Measurements from ENCODE around the gene MRPL3. TPM values are rescaled to one million over a fixed set of nuclear protein-coding genes. Genes with fewer than 3 reads are reported as not detected.

Gene MRPL3
- total and polyA plus RNA-seq, 9 donors: 66.9 to 84.5 (median 71.2) TPM

GRCh38 chr3:131432441-131432840 is 70.3 kb downstream of the MRPL3 start:
- no peak for DNase-seq
- Histone ChIP-seq H3K27ac (ENCODE audit: low read length) (no peak overlapping the region), H3K4me1 (ENCODE audit: control insufficient read depth, insufficient read depth, low read length) (no peaks in the 10 kb centered on the region), H3K4me3 (ENCODE audit: low read length) (no peak overlapping the region), H3K9me3 (replicated peaks; ENCODE audit: control insufficient read depth, low read depth, low read length) (no peaks in the 10 kb centered on the region), H3K36me3 (ENCODE audit: control insufficient read depth, insufficient read depth, low read length) (no peaks in the 10 kb centered on the region), H3K27me3 (ENCODE audit: control insufficient read depth, insufficient read depth, low read length) (no peaks in the 10 kb centered on the region)
- no CpG with 5 or more reads among the region's 3 CpGs for WGBS (ENCODE audit: insufficient coverage)

- Histone ChIP-seq H3K4me3 (ENCODE audit: low read length) (no peak overlapping the region), H3K27ac (ENCODE audit: low read length) (no peak overlapping the region), H3K9me3 (replicated peaks; ENCODE audit: control insufficient read depth, low read depth, low read length) (no peaks in the 10 kb centered on the region), H3K4me1 (ENCODE audit: control insufficient read depth, insufficient read depth, low read length) (no peaks in the 10 kb centered on the region), H3K36me3 (ENCODE audit: control insufficient read depth, insufficient read depth, low read length) (no peaks in the 10 kb centered on the region), H3K27me3 (ENCODE audit: control insufficient read depth, insufficient read depth, low read length) (no peaks in the 10 kb centered on the region)
- DNase-seq: no peak
- WGBS (ENCODE audit: insufficient coverage): 69% methylated on average over 5 of the region's 5 CpGs
These were observed 71.0 kb downstream of the MRPL3 start for GRCh38 chr3:131431754-131432153.

- Histone ChIP-seq H3K27me3 (ENCODE audit: control insufficient read depth, insufficient read depth, low read length) (no peaks in the 10 kb centered on the region), H3K36me3 (ENCODE audit: control insufficient read depth, insufficient read depth, low read length) (no peaks in the 10 kb centered on the region), H3K27ac (ENCODE audit: low read length) (no peak overlapping the region), H3K9me3 (replicated peaks; ENCODE audit: control insufficient read depth, low read depth, low read length) (no peaks in the 10 kb centered on the region), H3K4me3 (ENCODE audit: low read length) (no peak overlapping the region), H3K4me1 (ENCODE audit: control insufficient read depth, insufficient read depth, low read length) (no peaks in the 10 kb centered on the region)
- DNase-seq: no peak
- WGBS (ENCODE audit: insufficient coverage): no CpG with 5 or more reads among the region's 2 CpGs
These were observed 75.5 kb downstream of the MRPL3 start for GRCh38 chr3:131427226-131427625.

GRCh38 chr3:131421957-131422498 is 80.7 kb downstream of the MRPL3 start:
- H3K36me3 ChIP-seq (ENCODE audit: control insufficient read depth, insufficient read depth, low read length): no peaks in the 10 kb centered on the region
- no peaks in the 10 kb centered on the region for H3K27me3 ChIP-seq (ENCODE audit: control insufficient read depth, insufficient read depth, low read length)
- H3K9me3 ChIP-seq (replicated peaks; ENCODE audit: control insufficient read depth, low read depth, low read length): no peaks in the 10 kb centered on the region
- no peaks in the 10 kb centered on the region for H3K4me1 ChIP-seq (ENCODE audit: control insufficient read depth, insufficient read depth, low read length)
- H3K27ac ChIP-seq (ENCODE audit: low read length): no peak overlapping the region
- no peak overlapping the region for H3K4me3 ChIP-seq (ENCODE audit: low read length)
- no peak for DNase-seq

GRCh38 chr3:131421301-131421700 is 81.5 kb downstream of the MRPL3 start:
- no peaks in the 10 kb centered on the region for H3K27me3 ChIP-seq (ENCODE audit: control insufficient read depth, insufficient read depth, low read length)
- no peak overlapping the region for H3K4me3 ChIP-seq (ENCODE audit: low read length)
- H3K4me1 ChIP-seq (ENCODE audit: control insufficient read depth, insufficient read depth, low read length): no peaks in the 10 kb centered on the region
- H3K36me3 ChIP-seq (ENCODE audit: control insufficient read depth, insufficient read depth, low read length): no peaks in the 10 kb centered on the region
- DNase-seq: no peak
- no peaks in the 10 kb centered on the region for H3K9me3 ChIP-seq (replicated peaks; ENCODE audit: control insufficient read depth, low read depth, low read length)
- 80% methylated on average over 1 of the region's 1 CpG for WGBS (ENCODE audit: insufficient coverage)
- H3K27ac ChIP-seq (ENCODE audit: low read length): no peak overlapping the region

GRCh38 chr3:131417751-131418150 is 85.0 kb downstream of the MRPL3 start:
- Histone ChIP-seq H3K9me3 (replicated peaks; ENCODE audit: control insufficient read depth, low read depth, low read length) (no peaks in the 10 kb centered on the region), H3K4me3 (ENCODE audit: low read length) (no peak overlapping the region), H3K27ac (ENCODE audit: low read length) (no peak overlapping the region), H3K27me3 (ENCODE audit: control insufficient read depth, insufficient read depth, low read length) (no peaks in the 10 kb centered on the region), H3K36me3 (ENCODE audit: control insufficient read depth, insufficient read depth, low read length) (no peaks in the 10 kb centered on the region), H3K4me1 (ENCODE audit: control insufficient read depth, insufficient read depth, low read length) (no peaks in the 10 kb centered on the region)
- DNase-seq: no peak
- 81% methylated on average over 2 of the region's 2 CpGs for WGBS (ENCODE audit: insufficient coverage)

Other genes starting within 250 kb of the MRPL3 start
- gene NUDT16, start 121.2 kb downstream of the MRPL3 start, total RNA-seq: 10.5 TPM
- gene NUDT16, start 121.2 kb downstream of the MRPL3 start, polyA plus RNA-seq (ENCODE audit: insufficient read depth in 1 of 8, insufficient read length in 8 of 8, low replicate concordance in 1 of 8): 10 to 100 TPM; 17.7 to 24.2 (median 21.8) TPM

Data from muscle of leg (tissue), 11 donors.